ENCODE measurements around the gene TMEM242.

DNA sequence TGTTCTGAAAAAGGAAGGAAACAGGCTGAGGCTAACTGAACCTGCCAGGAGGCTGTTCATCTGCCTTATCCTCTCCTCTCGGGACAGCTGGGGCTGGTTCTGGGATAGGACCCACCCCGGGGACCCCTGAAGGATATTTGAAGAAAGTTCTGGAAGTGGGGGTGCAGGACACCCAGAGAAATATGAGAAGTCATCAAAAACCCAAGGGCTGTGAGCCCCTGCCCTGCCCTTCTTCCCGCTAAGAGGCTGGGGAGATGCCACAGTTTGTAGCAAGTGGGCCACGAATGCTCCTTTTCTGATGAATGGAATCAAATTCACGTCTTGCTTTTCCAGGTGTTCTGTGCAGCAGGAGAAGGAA is 37.9 kb downstream of the TMEM242 start:
- TF ChIP-seq, protein P1, sequence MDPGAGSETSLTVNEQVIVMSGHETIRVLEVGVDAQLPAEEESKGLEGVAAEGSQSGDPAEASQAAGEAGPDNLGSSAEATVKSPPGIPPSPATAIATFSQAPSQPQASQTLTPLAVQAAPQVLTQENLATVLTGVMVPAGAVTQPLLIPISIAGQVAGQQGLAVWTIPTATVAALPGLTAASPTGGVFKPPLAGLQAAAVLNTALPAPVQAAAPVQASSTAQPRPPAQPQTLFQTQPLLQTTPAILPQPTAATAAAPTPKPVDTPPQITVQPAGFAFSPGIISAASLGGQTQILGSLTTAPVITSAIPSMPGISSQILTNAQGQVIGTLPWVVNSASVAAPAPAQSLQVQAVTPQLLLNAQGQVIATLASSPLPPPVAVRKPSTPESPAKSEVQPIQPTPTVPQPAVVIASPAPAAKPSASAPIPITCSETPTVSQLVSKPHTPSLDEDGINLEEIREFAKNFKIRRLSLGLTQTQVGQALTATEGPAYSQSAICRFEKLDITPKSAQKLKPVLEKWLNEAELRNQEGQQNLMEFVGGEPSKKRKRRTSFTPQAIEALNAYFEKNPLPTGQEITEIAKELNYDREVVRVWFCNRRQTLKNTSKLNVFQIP (CRISPR knock-in tag; IDR thresholded peaks at IDR 0.05; ENCODE audit: borderline replicate concordance, low read depth): no peak
- no peak for TF ChIP-seq ZNF8 (CRISPR knock-in tag; IDR thresholded peaks at IDR 0.05)
- TF ChIP-seq, protein P2, sequence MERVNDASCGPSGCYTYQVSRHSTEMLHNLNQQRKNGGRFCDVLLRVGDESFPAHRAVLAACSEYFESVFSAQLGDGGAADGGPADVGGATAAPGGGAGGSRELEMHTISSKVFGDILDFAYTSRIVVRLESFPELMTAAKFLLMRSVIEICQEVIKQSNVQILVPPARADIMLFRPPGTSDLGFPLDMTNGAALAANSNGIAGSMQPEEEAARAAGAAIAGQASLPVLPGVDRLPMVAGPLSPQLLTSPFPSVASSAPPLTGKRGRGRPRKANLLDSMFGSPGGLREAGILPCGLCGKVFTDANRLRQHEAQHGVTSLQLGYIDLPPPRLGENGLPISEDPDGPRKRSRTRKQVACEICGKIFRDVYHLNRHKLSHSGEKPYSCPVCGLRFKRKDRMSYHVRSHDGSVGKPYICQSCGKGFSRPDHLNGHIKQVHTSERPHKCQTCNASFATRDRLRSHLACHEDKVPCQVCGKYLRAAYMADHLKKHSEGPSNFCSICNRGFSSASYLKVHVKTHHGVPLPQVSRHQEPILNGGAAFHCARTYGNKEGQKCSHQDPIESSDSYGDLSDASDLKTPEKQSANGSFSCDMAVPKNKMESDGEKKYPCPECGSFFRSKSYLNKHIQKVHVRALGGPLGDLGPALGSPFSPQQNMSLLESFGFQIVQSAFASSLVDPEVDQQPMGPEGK (CRISPR knock-in tag; IDR thresholded peaks at IDR 0.05; ENCODE audit: borderline replicate concordance): no peak
- TF ChIP-seq ARNTL (CRISPR knock-in tag; IDR thresholded peaks at IDR 0.05; ENCODE audit: borderline replicate concordance, low read depth): no peak
- no peak for TF ChIP-seq ZFP3 (CRISPR knock-in tag; IDR thresholded peaks at IDR 0.05)
